Measurements from ENCODE around the gene NPFF.
"Not testable (repeated sequence)": the region's sequence is repeated elsewhere in the genome, so short reads cannot be mapped to it uniquely, and the experiment has no call there.

NPFF gene

GRCh38 chr12:53506881-53507602 lies at the start of gene NPFF:
Gene NPFF (minus strand): TSS chr12:53507484. CDS start chr12:53507474, 10 bp downstream.
- no peak for DNase-seq

GRCh38 chr12:53552361-53553327 lies 45.4 kb upstream of the NPFF start:
- DNase-seq = no peak

GRCh38 chr12:53551889-53552291 lies 44.6 kb upstream of the NPFF start:
- no peak for DNase-seq

GRCh38 chr12:53550595-53550994 lies 43.3 kb upstream of the NPFF start:
- no peak for DNase-seq

- DNase-seq = not testable (repeated sequence)
These were observed 42.8 kb upstream of the NPFF start for GRCh38 chr12:53550131-53550530.

- not testable (repeated sequence) for DNase-seq
These were observed 41.1 kb upstream of the NPFF start for GRCh38 chr12:53548354-53548753.

- DNase-seq = peak; percentile 64
These were observed 36.3 kb upstream of the NPFF start for GRCh38 chr12:53543539-53543938.

- DNase-seq = no peak
These were observed 32.2 kb upstream of the NPFF start for GRCh38 chr12:53539526-53539925.

- no peak for DNase-seq
These were observed 31.0 kb upstream of the NPFF start for GRCh38 chr12:53538209-53538689.

- no peak for DNase-seq
These were observed 29.7 kb upstream of the NPFF start for GRCh38 chr12:53536962-53537361.

GRCh38 chr12:53533471-53533870 lies 26.2 kb upstream of the NPFF start:
- no peak for DNase-seq

- no peak for DNase-seq
These were observed 25.5 kb upstream of the NPFF start for GRCh38 chr12:53532524-53533445.

GRCh38 chr12:53532021-53532420 lies 24.7 kb upstream of the NPFF start:
- no peak for DNase-seq

GRCh38 chr12:53530920-53531319 lies 23.6 kb upstream of the NPFF start:
- DNase-seq = no peak

GRCh38 chr12:53530061-53530460 lies 22.8 kb upstream of the NPFF start:
- no peak for DNase-seq

- no peak for DNase-seq
These were observed 17.2 kb upstream of the NPFF start for GRCh38 chr12:53524476-53524875.

GRCh38 chr12:53523131-53523530 lies 15.8 kb upstream of the NPFF start:
- no peak for DNase-seq

GRCh38 chr12:53518381-53518780 lies 11.1 kb upstream of the NPFF start:
- DNase-seq = no peak

GRCh38 chr12:53516758-53517455 lies 9.6 kb upstream of the NPFF start:
- DNase-seq = no peak

- DNase-seq = no peak
These were observed 8.0 kb upstream of the NPFF start for GRCh38 chr12:53515291-53515680.

GRCh38 chr12:53514628-53515290 lies 7.5 kb upstream of the NPFF start:
- DNase-seq = no peak

Data from right forelimb (tissue), 1 donor.